Lung (tissue), 12 donors: Measurements from ENCODE around the gene PFKFB1. TPM values are rescaled to one million over a fixed set of nuclear protein-coding genes. Genes with fewer than 3 reads are reported as not detected.

Source experiments
- ATAC-seq: fragments of 200-7000 bp; cut with Tn5 transposase; one replicate; pipeline ENCODE4 v1.9.1; 2020; ENCODE audit warnings: moderate number of reproducible peaks; ENCODE audit not compliant: insufficient read depth, low FRiP score
- DNase-seq, 3 donors: peaks; one replicate each; pipeline ENCODE4 v3.0.0-alpha.2; 2013 to 2017
- H3K27ac ChIP-seq, 2 donors: one replicate each; pipeline ENCODE4 v1.5.1; 2013; ENCODE audit warnings: mild to moderate bottlenecking in 2 of 2, moderate library complexity in 2 of 2, control low read depth in 1 of 2, inconsistent platforms in 1 of 2, low read depth in 1 of 2, low read length in 1 of 2
- H3K27me3 ChIP-seq, 3 donors: one replicate each; pipeline ENCODE4 v1.5.1; 2013; ENCODE audit warnings: low read length in 2 of 3; ENCODE audit not compliant: control insufficient read depth in 3 of 3, insufficient read depth in 3 of 3
- H3K36me3 ChIP-seq, 4 donors: one replicate each; pipeline ENCODE4 v1.5.1; 2013; ENCODE audit warnings: low read length in 4 of 4, mild to moderate bottlenecking in 1 of 4, moderate library complexity in 1 of 4; ENCODE audit not compliant: control insufficient read depth in 4 of 4, insufficient read depth in 4 of 4
- H3K4me1 ChIP-seq, 5 donors: one replicate each; pipeline ENCODE4 v1.5.1; 2013; ENCODE audit warnings: low read length in 5 of 5, mild to moderate bottlenecking in 2 of 5, moderate library complexity in 1 of 5; ENCODE audit not compliant: control insufficient read depth in 5 of 5, insufficient read depth in 5 of 5
- H3K4me3 ChIP-seq: one replicate; pipeline ENCODE4 v1.5.1; 2013; ENCODE audit warnings: mild to moderate bottlenecking, control low read depth, moderate library complexity
- H3K9ac ChIP-seq, 2 donors: one replicate each; pipeline ENCODE4 v1.5.1; 2013; ENCODE audit warnings: low read length in 2 of 2, control low read depth in 1 of 2; ENCODE audit not compliant: insufficient read depth in 1 of 2
- H3K9me3 ChIP-seq, 4 donors: one replicate each; pipeline ENCODE4 v1.5.1; 2013; ENCODE audit warnings: low read length in 3 of 4, mild to moderate bottlenecking in 1 of 4, moderate library complexity in 1 of 4; ENCODE audit not compliant: control insufficient read depth in 4 of 4, insufficient read depth in 3 of 4
- WGBS, 2 donors: extraction: QIAGEN DNeasy Blood & Tissue Kit; methylation state at CpG; one replicate each; pipeline ENCODE4 v1.1.7; 2013; 5-methylcytosine and 5-hydroxymethylcytosine counted together
- polyA plus RNA-seq, 2 donors: library from polyadenylated mRNA; stranded (reverse); fragments of 200-250 nt; gene quantifications; one replicate each; pipeline ENCODE4 v1.2.1, GENCODE V29; 2013
- total RNA-seq, 2 donors: library from RNA; depleted of rRNA in 1 of 2; stranded (reverse); fragments of >200 nt in 1 of 2; gene quantifications; one replicate each; pipeline ENCODE4 v1.2.1, GENCODE V29; 2014 to 2021
- TF ChIP-seq, protein P1 (sequence below): IDR thresholded peaks from 2 replicates; pipeline ENCODE4 v1.5.1; 2012; ENCODE audit warnings: mild to moderate bottlenecking; ENCODE audit errors: control extremely low read depth, extremely low read depth
- donor health status: control.
- donor health status: control.
- donor health status: Bipolar disorder and iron deficiency.
- donor health status: healthy.
- donor health status: DM: yes; HTN: yes; CAD: no.

The PFKFB1 gene
- total and polyA plus RNA-seq, 4 donors: 0.06 to 0.34 (median 0.15) TPM

DNA sequence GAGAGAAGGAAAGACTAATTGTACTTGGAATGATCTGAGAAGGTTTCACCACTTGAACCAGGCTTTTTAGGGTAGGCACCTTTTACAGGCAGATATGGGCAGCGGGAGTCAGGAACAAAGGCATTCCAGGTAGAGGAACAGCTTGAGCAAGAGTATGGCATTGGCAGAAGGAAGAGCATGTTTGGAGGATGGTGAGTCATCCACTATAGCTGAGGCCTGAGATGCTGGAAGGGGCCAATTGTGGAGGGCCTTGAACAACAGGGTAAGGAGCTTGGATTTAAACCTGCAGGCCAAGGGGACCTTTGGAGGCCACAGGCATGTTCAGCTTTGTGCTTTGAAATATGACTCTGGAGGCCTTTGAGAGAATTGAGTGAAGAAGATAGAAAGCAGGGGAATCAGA, 32.2 kb downstream of the PFKFB1 start:
- no peaks in the 10 kb centered on the region for H3K36me3 ChIP-seq
- TF ChIP-seq, protein P1, sequence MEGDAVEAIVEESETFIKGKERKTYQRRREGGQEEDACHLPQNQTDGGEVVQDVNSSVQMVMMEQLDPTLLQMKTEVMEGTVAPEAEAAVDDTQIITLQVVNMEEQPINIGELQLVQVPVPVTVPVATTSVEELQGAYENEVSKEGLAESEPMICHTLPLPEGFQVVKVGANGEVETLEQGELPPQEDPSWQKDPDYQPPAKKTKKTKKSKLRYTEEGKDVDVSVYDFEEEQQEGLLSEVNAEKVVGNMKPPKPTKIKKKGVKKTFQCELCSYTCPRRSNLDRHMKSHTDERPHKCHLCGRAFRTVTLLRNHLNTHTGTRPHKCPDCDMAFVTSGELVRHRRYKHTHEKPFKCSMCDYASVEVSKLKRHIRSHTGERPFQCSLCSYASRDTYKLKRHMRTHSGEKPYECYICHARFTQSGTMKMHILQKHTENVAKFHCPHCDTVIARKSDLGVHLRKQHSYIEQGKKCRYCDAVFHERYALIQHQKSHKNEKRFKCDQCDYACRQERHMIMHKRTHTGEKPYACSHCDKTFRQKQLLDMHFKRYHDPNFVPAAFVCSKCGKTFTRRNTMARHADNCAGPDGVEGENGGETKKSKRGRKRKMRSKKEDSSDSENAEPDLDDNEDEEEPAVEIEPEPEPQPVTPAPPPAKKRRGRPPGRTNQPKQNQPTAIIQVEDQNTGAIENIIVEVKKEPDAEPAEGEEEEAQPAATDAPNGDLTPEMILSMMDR: no peak
- no peaks in the 10 kb centered on the region for H3K4me1 ChIP-seq
- WGBS, 2 donors: 71 to 100% methylated on average over 1 of the region's 1 CpG
- H3K27me3 ChIP-seq: no peaks in the 10 kb centered on the region
- no peak overlapping the region for H3K27ac ChIP-seq
- ATAC-seq (no peak), DNase-seq (no peak)
- no peak overlapping the region for H3K4me3 ChIP-seq
- no peak overlapping the region for H3K9ac ChIP-seq
- H3K9me3 ChIP-seq: no peaks in the 10 kb centered on the region

DNA sequence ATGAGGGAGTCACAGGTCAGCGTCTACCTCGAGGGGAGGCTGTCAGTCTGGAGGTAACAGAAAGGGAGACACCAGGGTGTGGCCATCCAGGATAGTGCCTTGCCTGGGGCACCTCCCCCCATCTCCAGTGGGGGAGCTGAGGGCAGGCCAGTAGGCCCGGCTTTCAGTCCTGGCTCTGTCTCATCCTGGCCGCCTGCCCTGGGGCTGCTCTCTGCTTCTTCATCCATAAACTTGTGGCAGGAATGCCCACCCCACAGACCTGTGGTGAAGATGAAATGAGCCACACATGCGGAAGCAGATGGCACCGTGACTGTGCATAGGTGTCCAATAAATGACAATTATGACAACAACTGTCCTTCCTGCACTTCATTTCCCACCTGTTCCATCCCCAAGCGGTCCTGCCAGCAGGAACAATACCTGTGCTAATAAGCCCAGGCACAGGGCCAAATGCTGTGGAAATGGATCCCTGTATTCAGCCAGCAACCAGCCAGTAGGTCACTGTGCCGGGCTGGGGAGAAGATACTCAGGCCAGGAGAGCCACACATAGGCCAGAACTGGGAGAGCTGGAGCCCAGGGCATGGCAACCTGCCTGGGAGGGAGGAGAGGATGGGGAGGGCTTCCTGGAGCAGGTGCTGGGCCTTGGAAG, 43.1 kb downstream of the PFKFB1 start:
- TF ChIP-seq, protein P1: no peak
- Histone ChIP-seq H3K9me3 (no peaks in the 10 kb centered on the region), H3K4me1 (no peaks in the 10 kb centered on the region), H3K27me3 (peaks cover 0 to 14% (median 0%) of the 10 kb centered on the region in 3 donors), H3K27ac (no peak overlapping the region), H3K4me3 (no peak overlapping the region), H3K36me3 (no peaks in the 10 kb centered on the region), H3K9ac (no peak overlapping the region)
- ATAC-seq: no peak
- DNase-seq: no peak
- WGBS, 2 donors: 75 to 81% methylated on average over 6 to 8 of the region's 8 CpGs

DNA sequence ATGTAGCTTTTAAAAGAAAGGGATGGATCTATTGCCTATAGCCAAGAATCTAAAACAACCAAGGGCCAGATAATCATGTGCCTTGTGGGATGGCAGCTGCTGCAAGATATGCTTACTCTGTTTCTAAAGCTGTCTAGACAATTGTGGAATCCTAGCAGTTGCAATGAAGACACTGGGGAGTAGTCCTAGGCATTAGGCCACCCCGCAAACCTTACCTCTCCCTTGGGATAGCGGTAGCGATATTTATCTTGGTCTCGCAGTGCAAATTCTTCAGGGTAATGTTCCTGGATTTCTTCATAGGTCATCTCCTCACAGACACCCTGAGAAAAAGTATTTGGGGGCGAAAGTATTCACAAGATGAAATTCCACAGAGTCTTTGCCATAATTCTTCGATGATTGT, 48.8 kb downstream of the PFKFB1 start:
- H3K9ac ChIP-seq: no peak overlapping the region
- H3K4me1 ChIP-seq: no peaks in the 10 kb centered on the region
- TF ChIP-seq, protein P1: no peak
- ATAC-seq (no peak), DNase-seq (no peak)
- no peaks in the 10 kb centered on the region for H3K9me3 ChIP-seq
- peaks cover 0 to 7% (median 0%) of the 10 kb centered on the region in 3 donors for H3K27me3 ChIP-seq
- H3K36me3 ChIP-seq: no peaks in the 10 kb centered on the region
- 80 to 92% methylated on average over 6 of the region's 6 CpGs for WGBS, 2 donors
- H3K27ac ChIP-seq: no peak overlapping the region
- H3K4me3 ChIP-seq: no peak overlapping the region

DNA sequence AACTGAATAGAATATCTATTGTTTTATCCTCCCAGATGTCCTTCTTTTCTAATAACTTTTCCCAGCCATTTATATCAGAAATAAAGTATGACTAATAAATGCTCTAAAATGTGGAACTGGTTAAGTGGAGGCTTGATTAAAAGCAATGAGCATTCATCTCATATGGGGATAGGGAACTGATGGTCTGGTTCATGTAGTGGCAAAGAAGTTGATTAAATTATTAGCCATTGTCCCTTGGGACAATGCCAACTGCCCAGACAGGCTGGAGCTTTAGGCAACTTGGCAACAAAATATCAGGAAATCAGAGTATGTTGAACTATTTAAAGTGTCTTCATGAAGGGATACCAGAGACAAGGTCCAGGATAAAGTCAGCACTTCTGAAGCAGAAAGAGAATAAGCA, 49.2 kb downstream of the PFKFB1 start:
- H3K9me3 ChIP-seq: no peaks in the 10 kb centered on the region
- DNase-seq: no peak
- H3K27ac ChIP-seq: no peak overlapping the region
- no peaks in the 10 kb centered on the region for H3K36me3 ChIP-seq
- peaks cover 0 to 7% (median 0%) of the 10 kb centered on the region in 3 donors for H3K27me3 ChIP-seq
- no peaks in the 10 kb centered on the region for H3K4me1 ChIP-seq
- H3K9ac ChIP-seq: no peak overlapping the region
- no peak for ATAC-seq
- H3K4me3 ChIP-seq: no peak overlapping the region
- TF ChIP-seq, protein P1: no peak
